Posterior vena cava (tissue), 2 donors: ENCODE results near the gene PLEKHH2. TPM values are rescaled to one million over a fixed set of nuclear protein-coding genes. Genes with fewer than 3 reads are reported as not detected.
A peak's percentile ranks its signal among the peaks of the same experiment; 100 is the strongest.
"Not testable (repeated sequence)": the region's sequence is repeated elsewhere in the genome, so short reads cannot be mapped to it uniquely, and the experiment has no call there.

Experiments
- DNase-seq: peaks from one replicate; pipeline ENCODE4 v3.0.0-alpha.2; 2020; ENCODE audit warnings: low spot score
- intact Hi-C, 2 donors: fragments of 100-400 bp; cut with DNase I; formaldehyde crosslinking; loops; one replicate each; pipeline versions ENCODE4 v1.14.1 to v1.14.2; 2022 to 2023
- total RNA-seq, 2 donors: library from RNA; stranded (reverse); fragmentation: NEBNext Ultra II Directional; extraction: Animal tissue kit (Norgen Biotek cat#: 25700); gene quantifications; one replicate each; pipeline ENCODE4 v1.2.1, GENCODE V29; 2021
- donor health status: DM: yes; HTN: yes; CAD: no.
- donor health status: DM: yes; HTN: yes; CAD: no.

The PLEKHH2 gene
- total RNA-seq, 2 donors from 2014 or later: 19.9 to 22.8 TPM

- no peak for DNase-seq
- intact Hi-C loops: no loop called here
These were observed 5.3 kb upstream of the PLEKHH2 start for GRCh38 chr2:43631618-43632317.

GRCh38 chr2:43634604-43635306 lies 2.3 kb upstream of the PLEKHH2 start:
- intact Hi-C loops: no loop called here
- no peak for DNase-seq

DNA sequence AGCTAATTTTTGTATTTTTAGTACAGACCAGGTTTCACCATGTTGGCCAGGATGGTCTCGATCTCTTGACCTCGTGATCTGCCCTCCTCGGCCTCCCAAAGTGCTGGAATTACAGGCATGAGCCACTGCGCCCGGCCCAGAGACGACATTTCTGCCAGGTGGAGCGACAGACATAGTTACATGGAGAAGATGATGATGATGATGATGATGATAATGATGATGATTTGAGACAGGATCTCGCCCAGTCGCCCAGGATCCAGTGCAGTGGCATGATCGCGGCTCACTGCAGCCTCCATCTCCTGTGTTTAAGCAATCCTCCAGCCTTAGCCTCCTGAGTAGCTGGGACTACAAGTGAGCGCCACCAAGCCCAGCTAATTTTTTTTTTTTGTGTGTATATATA lies 907 bp upstream of the PLEKHH2 start:
- DNase-seq, intact Hi-C loops: not testable (repeated sequence)

DNA sequence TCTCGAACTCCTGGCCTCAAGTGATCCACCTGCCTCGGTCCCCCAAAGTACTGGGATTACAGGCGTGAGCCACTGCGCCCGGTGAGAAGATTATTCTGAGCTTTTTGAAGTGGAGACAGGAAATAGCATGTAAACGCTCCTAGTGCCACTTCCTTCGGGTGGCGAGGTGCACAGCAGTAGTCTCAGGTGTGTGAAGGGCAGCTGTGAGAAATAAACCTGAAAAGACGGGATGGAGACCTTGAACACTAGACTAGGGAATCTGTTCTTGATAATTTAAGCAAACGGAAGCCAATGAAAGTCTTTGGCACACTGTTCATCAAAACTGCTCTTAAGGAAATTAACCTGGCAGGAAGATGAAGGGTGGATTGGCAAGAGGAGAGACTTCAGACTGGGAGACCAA lies 439 bp upstream of the PLEKHH2 start:
- DNase-seq: no peak

DNA sequence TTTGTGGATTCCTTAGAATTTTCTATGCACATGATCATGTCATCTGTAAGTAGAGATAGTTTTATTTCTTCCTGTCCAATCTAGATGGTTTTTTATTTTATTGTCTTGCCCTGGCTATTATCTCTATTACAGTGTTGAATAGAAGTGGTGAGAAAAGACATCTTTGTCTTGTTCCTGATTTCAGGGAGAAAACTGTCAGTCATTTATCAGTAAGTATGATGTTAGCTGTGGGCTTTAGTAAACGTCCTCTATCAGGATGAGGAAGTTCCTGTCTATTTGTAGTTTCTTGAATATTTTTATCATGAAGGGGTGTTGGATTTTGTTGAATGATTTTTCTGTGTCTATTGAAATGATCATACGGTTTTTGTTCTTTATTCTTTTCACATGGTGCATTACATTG lies 5.3 kb downstream of the PLEKHH2 start:
- intact Hi-C loops: no loop called here
- DNase-seq: no peak

More for the DNA sequence above, 439 bp upstream of the PLEKHH2 start:
- intact Hi-C loops: no loop called here

- DNase-seq: no peak
- intact Hi-C loops: no loop called here
These were observed 6.6 kb downstream of the PLEKHH2 start for GRCh38 chr2:43643680-43644079.

DNA sequence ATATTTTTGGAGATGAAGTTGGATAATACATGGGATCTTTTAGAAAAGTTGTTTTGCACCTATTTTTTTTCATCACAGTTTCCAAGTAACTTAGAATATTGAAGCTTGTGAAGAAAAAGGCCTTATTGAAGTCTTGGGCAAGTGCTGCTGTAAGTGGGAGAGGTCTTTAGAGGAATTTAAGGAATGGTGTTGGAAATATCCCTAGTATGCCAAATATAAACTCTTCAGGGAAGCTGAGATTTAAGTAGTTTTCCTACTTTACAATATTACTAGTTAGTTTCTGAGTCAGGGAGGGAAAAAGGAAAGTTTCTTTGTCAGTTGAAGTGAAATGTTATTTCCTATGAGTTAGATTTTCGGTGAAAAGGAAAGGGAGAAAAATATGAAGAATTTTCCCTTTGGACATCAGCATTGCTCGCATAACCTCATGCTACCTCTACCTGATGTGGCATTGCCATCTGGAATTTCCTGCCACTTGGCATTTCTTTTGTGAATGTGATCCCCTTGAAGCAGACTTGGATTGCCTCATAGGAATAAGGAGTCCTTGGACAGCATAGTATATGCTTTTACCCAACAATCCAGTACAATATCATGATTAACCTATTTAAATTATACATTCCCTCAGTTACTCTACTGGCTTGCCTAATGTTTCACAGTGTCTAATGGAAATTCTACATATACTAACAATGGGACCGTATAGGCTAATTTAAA lies 12.1 kb downstream of the PLEKHH2 start:
- no peak for DNase-seq
- intact Hi-C loops: no loop called here

DNA sequence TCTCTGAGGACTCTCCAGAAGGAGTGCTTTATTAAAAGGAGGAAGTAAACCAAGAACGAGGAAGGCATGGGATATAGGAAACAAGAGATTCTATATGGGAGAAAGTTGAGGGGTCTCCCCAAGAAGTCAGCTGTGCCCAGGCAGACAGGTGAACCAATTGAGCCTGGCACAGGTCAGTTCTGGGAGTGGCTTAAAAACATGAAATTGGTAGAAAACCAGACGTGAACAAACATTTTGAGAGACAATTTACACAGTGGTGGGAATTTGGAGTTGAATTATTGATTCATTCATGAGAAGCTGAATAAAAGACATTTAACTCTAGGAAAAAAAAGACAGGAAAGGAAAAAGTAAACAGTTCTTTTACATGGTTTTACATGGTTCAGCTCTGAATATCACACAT lies 16.4 kb downstream of the PLEKHH2 start:
- DNase-seq: no peak
- intact Hi-C loops: no loop called here

GRCh38 chr2:43657241-43657640 lies 20.2 kb downstream of the PLEKHH2 start:
- no peak for DNase-seq
- intact Hi-C loops: no loop called here

DNA sequence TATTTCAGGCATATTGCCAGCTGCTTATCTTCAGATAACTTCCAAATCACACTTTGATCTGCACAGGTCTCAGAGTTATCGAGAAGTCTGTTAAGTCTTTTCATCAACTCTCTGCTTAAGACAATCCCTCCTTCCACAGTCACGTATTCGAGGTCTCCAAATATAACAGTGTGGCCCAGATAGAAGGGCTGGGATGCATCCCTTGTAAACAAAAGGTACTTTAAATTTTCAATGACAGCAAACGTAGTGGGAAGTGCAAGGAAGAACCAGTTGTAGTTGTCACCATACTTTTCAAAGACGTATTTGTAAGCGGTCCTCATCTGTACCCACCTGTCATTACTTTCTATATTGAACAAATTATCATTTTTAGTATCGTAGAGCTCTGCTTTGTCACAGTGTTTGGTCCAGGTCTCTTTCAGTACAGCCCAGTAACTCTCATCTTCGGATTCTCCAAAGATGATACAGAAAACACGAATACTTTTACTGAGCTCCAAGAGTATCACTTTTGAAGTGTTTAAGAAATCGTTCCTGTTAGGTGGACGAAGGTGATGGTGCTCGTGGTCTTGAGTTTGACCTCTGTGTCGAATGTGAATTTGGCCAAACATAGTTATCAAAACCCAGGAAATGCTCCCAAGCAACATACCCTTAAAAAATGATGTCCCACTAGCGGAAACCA lies 38.7 kb downstream of the PLEKHH2 start:
- no peak for DNase-seq
- intact Hi-C loops: loop anchor here in 1 of 2 donors (10.0 kb wide), 1 partner anchor 61 kb away; no protein-coding TSS in a partner anchor

- intact Hi-C loops: loop anchor here in 1 of 2 donors (10.0 kb wide), 1 partner anchor 62 kb away; no protein-coding TSS in a partner anchor
- peak; percentile 85 for DNase-seq
These were observed 39.4 kb downstream of the PLEKHH2 start, which contains the start of gene C1GALT1C1L for GRCh38 chr2:43676322-43677050. Gene C1GALT1C1L (minus strand): TSS chr2:43676429. CDS start chr2:43676322, 107 bp downstream.

DNA sequence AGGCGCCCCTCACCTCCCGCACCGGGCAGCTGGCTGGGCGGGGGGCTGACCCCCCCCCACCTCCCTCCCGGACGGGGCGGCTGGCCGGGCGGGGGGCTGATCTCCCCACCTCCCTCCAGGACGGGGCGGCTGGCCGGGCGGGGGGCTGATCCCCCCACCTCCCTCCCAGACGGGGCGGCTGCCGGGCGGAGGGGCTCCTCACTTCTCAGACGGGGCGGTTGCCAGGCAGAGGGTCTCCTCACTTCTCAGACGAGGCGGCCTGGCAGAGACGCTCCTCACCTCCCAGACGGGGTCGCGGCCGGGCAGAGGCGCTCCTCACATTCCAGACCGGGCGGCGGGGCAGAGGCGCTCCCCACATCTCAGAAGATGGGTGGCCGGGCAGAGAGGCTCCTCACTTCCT lies 40.7 kb downstream of the PLEKHH2 start:
- DNase-seq: not testable (repeated sequence)
- intact Hi-C loops: loop anchor here in 1 of 2 donors (10.0 kb wide), 1 partner anchor 63 kb away; no protein-coding TSS in a partner anchor

- intact Hi-C loops: no loop called here
- no peak for DNase-seq
These were observed 48.3 kb downstream of the PLEKHH2 start for GRCh38 chr2:43685357-43685756.

DNA sequence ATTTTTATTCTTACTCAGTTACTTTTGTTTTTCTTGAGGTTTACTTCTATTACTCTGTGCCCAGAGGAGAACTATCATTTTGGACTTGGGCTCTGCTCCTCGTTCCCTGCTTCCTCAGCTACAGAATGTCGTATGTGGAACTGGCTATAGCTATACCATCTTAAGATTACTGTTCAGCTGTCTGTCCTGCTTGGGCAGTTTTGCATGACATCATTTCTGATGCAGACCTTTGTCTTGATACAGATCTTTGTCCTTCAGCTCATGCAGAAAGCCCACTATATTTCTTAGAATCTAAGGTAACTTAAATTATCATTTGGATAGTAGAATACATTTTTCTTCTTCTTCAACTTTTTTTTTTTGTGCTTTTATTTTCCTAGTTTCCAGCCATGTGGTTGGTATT lies 52.9 kb downstream of the PLEKHH2 start:
- intact Hi-C loops: loop anchor here in 1 of 2 donors (2.0 to 10.0 kb wide), 2 partner anchors 69 to 785 kb away; no protein-coding TSS in a partner anchor
- DNase-seq: no peak

DNA sequence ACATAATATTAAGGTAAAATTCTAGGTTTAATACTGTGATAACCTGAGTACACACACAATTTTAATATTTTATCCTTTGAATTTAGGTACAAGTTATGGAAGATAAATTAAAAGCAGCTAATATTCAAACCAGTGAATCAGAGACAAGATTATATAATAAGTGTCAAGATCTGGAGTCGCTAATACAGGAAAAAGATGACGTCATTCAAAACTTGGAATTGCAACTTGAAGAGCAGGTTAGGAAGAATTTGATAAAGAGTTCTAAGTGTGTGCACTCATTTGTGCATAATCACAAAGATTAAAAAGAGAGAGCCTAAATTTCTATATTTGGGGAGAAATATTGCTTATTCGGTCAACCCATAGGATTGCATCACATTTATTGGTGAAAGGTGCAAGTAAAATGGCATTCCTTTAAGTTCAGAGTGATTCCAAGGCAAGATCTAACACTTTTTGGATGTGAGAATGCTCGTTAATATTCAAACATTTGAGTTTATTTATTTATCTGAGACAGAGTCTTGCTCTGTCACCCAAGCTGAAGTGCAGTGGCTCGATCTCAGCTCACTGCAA lies 55.5 kb downstream of the PLEKHH2 start:
- intact Hi-C loops: loop anchor here in 1 of 2 donors (10.0 kb wide), 1 partner anchor 782 kb away; no protein-coding TSS in a partner anchor
- DNase-seq: no peak

- intact Hi-C loops: loop anchor here in 1 of 2 donors (10.0 kb wide), 1 partner anchor 777 kb away; no protein-coding TSS in a partner anchor
- DNase-seq: not testable (repeated sequence)
These were observed 61.1 kb downstream of the PLEKHH2 start for GRCh38 chr2:43698140-43698539.

GRCh38 chr2:43699761-43700160 lies 62.7 kb downstream of the PLEKHH2 start:
- intact Hi-C loops: loop anchor here in 1 of 2 donors (10.0 kb wide), 1 partner anchor 775 kb away; no protein-coding TSS in a partner anchor
- no peak for DNase-seq

DNA sequence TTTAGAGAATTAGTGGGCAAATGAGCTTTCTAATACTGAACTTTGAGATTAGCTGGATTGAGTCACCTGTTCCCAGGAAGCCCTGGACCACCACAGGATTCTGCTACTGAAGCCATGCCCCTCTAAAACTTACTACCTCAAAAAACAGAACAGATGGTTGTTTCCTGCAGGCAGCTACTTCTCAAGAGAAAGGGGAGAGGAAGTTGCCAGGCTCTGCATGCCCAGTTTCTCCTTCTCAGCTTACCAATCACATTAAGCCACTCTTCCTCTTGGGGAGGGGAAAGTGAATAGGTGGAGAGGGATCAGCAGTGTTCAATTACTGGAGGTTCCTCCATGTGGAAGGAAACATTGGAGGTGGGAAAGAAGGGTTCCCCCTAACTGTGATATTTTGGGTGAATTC lies 64.1 kb downstream of the PLEKHH2 start:
- DNase-seq: no peak
- intact Hi-C loops: no loop called here
